CD4-positive, CD25-positive, alpha-beta regulatory T cell (primary cell): ENCODE measurements around the gene ITPRIPL2. TPM values are rescaled to one million over a fixed set of nuclear protein-coding genes. Genes with fewer than 3 reads are reported as not detected.

Source experiments
- ATAC-seq, 2 donors: fragments of 150-1000 bp; cut with Tn5 transposase; one replicate each; pipeline ENCODE4 v1.10.0; 2021; ENCODE audit warnings: low read depth in 2 of 2, moderate number of reproducible peaks in 2 of 2, moderate library complexity in 1 of 2
- DNase-seq, 3 donors: peaks; one replicate each; pipeline versions ENCODE4 v3.0.0 to v3.0.0-alpha.2; 2012 to 2022; ENCODE audit warnings: mixed read lengths in 1 of 3
- H3K27ac ChIP-seq: one replicate; pipeline ENCODE4 v1.7.0; 2013; ENCODE audit warnings: mild to moderate bottlenecking, low read length; ENCODE audit not compliant: insufficient read depth, poor library complexity, severe bottlenecking
- H3K27me3 ChIP-seq: one replicate; pipeline ENCODE4 v1.7.0; 2013; ENCODE audit warnings: low read length; ENCODE audit not compliant: control insufficient read depth, insufficient read depth
- H3K36me3 ChIP-seq: one replicate; pipeline ENCODE4 v1.7.0; 2013; ENCODE audit warnings: mild to moderate bottlenecking, low read length, moderate library complexity; ENCODE audit not compliant: control insufficient read depth, insufficient read depth
- H3K4me1 ChIP-seq: 2 replicates; pipeline ENCODE4 v1.7.0; 2013; ENCODE audit warnings: mild to moderate bottlenecking, low read length; ENCODE audit not compliant: insufficient read depth, control insufficient read depth, poor library complexity, severe bottlenecking
- H3K4me3 ChIP-seq: one replicate; pipeline ENCODE4 v1.7.0; 2013; ENCODE audit warnings: low read depth, mild to moderate bottlenecking, low read length, moderate library complexity
- H3K9me3 ChIP-seq, 2 experiments: 1 replicate in 1 of 2; 2 replicates in 1 of 2; pipeline ENCODE4 v1.7.0; 2013; ENCODE audit warnings: low read length in 2 of 2, mild to moderate bottlenecking in 1 of 2, moderate library complexity in 1 of 2; ENCODE audit not compliant: control insufficient read depth in 2 of 2
- H3K27ac Mint-ChIP-seq, 3 donors: one replicate each; pipeline ENCODE4 v1.8.0; 2020 to 2022; ENCODE audit warnings: mild to moderate bottlenecking in 3 of 3, mixed read lengths in 3 of 3, moderate library complexity in 2 of 3
- H3K27me3 Mint-ChIP-seq: one replicate; pipeline ENCODE4 v1.8.0; 2022; ENCODE audit warnings: mild to moderate bottlenecking, mixed read lengths
- H3K36me3 Mint-ChIP-seq: one replicate; pipeline ENCODE4 v1.8.0; 2020; ENCODE audit warnings: mixed read lengths
- H3K4me1 Mint-ChIP-seq, 4 donors: one replicate each; pipeline ENCODE4 v1.8.0; 2020 to 2022; ENCODE audit warnings: mixed read lengths in 4 of 4, mild to moderate bottlenecking in 1 of 4
- H3K4me3 Mint-ChIP-seq, 4 donors: one replicate each; pipeline ENCODE4 v1.8.0; 2020 to 2022; ENCODE audit warnings: mild to moderate bottlenecking in 4 of 4, mixed read lengths in 4 of 4, moderate library complexity in 3 of 4
- H3K9me3 Mint-ChIP-seq, 7 donors: one replicate each; pipeline ENCODE4 v1.8.0; 2020 to 2022; ENCODE audit warnings: mixed read lengths in 7 of 7, mild to moderate bottlenecking in 3 of 7, moderate library complexity in 2 of 7
- polyA plus RNA-seq, 4 donors: library from polyadenylated mRNA; unstranded; fragments of 300-500 nt; fragmentation: Illumina TruSeq; gene quantifications; one replicate each; pipeline ENCODE4 v1.2.3, GENCODE V29; 2021
- total RNA-seq: library from RNA; stranded (reverse); gene quantifications from one replicate; pipeline ENCODE4 v1.2.3, GENCODE V29; 2022

ITPRIPL2 gene
- total and polyA plus RNA-seq, 5 donors from 2014 or later = 0.15 to 1.1 (median 0.19) TPM; not detected in 1

GRCh38 chr16:19153876-19154275, 40.1 kb downstream of the ITPRIPL2 start:
- no peak overlapping the region for H3K27ac ChIP-seq
- DNase-seq = no peak
- Mint-ChIP-seq H3K9me3 (peaks cover 0 to 6% (median 3%) of the 10 kb centered on the region in 7 donors), H3K4me1 (no peaks in the 10 kb centered on the region), H3K27ac (no peak overlapping the region), H3K4me3 (no peak overlapping the region), H3K36me3 (no peaks in the 10 kb centered on the region), H3K27me3 (peaks cover 12% of the 10 kb centered on the region)
- no peaks in the 10 kb centered on the region for H3K27me3 ChIP-seq
- no peak for ATAC-seq
- H3K4me1 ChIP-seq = no peaks in the 10 kb centered on the region
- H3K4me3 ChIP-seq = no peak overlapping the region
- no peaks in the 10 kb centered on the region for H3K36me3 ChIP-seq
- peaks cover 0 to 3% of the 10 kb centered on the region in 2 experiments for H3K9me3 ChIP-seq

GRCh38 chr16:19162085-19162484, 48.3 kb downstream of the ITPRIPL2 start:
- Mint-ChIP-seq H3K27me3 (peaks cover 15% of the 10 kb centered on the region), H3K4me1 (no peaks in the 10 kb centered on the region), H3K4me3 (no peak overlapping the region), H3K27ac (no peak overlapping the region), H3K9me3 (peaks cover 0 to 8% (median 0%) of the 10 kb centered on the region in 7 donors), H3K36me3 (no peaks in the 10 kb centered on the region)
- Histone ChIP-seq H3K27me3 (no peaks in the 10 kb centered on the region), H3K4me1 (no peaks in the 10 kb centered on the region), H3K27ac (no peak overlapping the region), H3K36me3 (no peaks in the 10 kb centered on the region), H3K9me3 (peaks cover 0 to 3% of the 10 kb centered on the region in 2 experiments), H3K4me3 (no peak overlapping the region)
- ATAC-seq = no peak
- DNase-seq = no peak

- no peaks in the 10 kb centered on the region for H3K27me3 ChIP-seq
- Mint-ChIP-seq H3K27me3 (peaks cover 18% of the 10 kb centered on the region), H3K4me3 (no peak overlapping the region), H3K4me1 (no peaks in the 10 kb centered on the region), H3K36me3 (no peaks in the 10 kb centered on the region), H3K27ac (no peak overlapping the region), H3K9me3 (peaks cover 0 to 8% (median 0%) of the 10 kb centered on the region in 7 donors)
- no peaks in the 10 kb centered on the region for H3K4me1 ChIP-seq
- no peak for ATAC-seq
- no peak overlapping the region for H3K27ac ChIP-seq
- no peaks in the 10 kb centered on the region for H3K36me3 ChIP-seq
- DNase-seq = no peak
- H3K4me3 ChIP-seq = no peak overlapping the region
- peaks cover 0 to 3% of the 10 kb centered on the region in 2 experiments for H3K9me3 ChIP-seq
Measured at GRCh38 chr16:19163215-19163614, 49.5 kb downstream of the ITPRIPL2 start.

GRCh38 chr16:19164285-19164684, 50.5 kb downstream of the ITPRIPL2 start:
- DNase-seq (no peak), ATAC-seq (no peak)
- peaks cover 0 to 8% (median 0%) of the 10 kb centered on the region in 7 donors for H3K9me3 Mint-ChIP-seq
- no peaks in the 10 kb centered on the region for H3K36me3 Mint-ChIP-seq
- no peaks in the 10 kb centered on the region for H3K4me1 Mint-ChIP-seq
- Histone ChIP-seq H3K36me3 (no peaks in the 10 kb centered on the region), H3K9me3 (peaks cover 0 to 3% of the 10 kb centered on the region in 2 experiments), H3K4me1 (no peaks in the 10 kb centered on the region), H3K27me3 (no peaks in the 10 kb centered on the region), H3K27ac (no peak overlapping the region), H3K4me3 (no peak overlapping the region)
- no peak overlapping the region for H3K4me3 Mint-ChIP-seq
- H3K27ac Mint-ChIP-seq = no peak overlapping the region
- H3K27me3 Mint-ChIP-seq = peaks cover 19% of the 10 kb centered on the region

- peaks cover 27% of the 10 kb centered on the region for H3K27me3 Mint-ChIP-seq
- Histone ChIP-seq H3K4me3 (no peak overlapping the region), H3K36me3 (no peaks in the 10 kb centered on the region), H3K27ac (no peak overlapping the region), H3K9me3 (peaks cover 0 to 3% of the 10 kb centered on the region in 2 experiments), H3K4me1 (no peaks in the 10 kb centered on the region), H3K27me3 (no peaks in the 10 kb centered on the region)
- H3K4me1 Mint-ChIP-seq = no peaks in the 10 kb centered on the region
- no peaks in the 10 kb centered on the region for H3K36me3 Mint-ChIP-seq
- no peak overlapping the region for H3K4me3 Mint-ChIP-seq
- ATAC-seq (no peak), DNase-seq (no peak)
- peaks cover 0 to 8% (median 0%) of the 10 kb centered on the region in 7 donors for H3K9me3 Mint-ChIP-seq
- no peak overlapping the region for H3K27ac Mint-ChIP-seq
Measured at GRCh38 chr16:19165101-19165500, 51.3 kb downstream of the ITPRIPL2 start.

- Histone ChIP-seq H3K36me3 (no peaks in the 10 kb centered on the region), H3K27me3 (no peaks in the 10 kb centered on the region), H3K4me3 (no peak overlapping the region), H3K4me1 (no peaks in the 10 kb centered on the region), H3K9me3 (peaks cover 0 to 3% of the 10 kb centered on the region in 2 experiments), H3K27ac (no peak overlapping the region)
- Mint-ChIP-seq H3K9me3 (peaks cover 0 to 8% (median 0%) of the 10 kb centered on the region in 7 donors), H3K4me3 (no peak overlapping the region), H3K4me1 (no peaks in the 10 kb centered on the region), H3K27me3 (peaks cover 27% of the 10 kb centered on the region), H3K36me3 (no peaks in the 10 kb centered on the region), H3K27ac (no peak overlapping the region)
- DNase-seq = no peak
- no peak for ATAC-seq
Measured at GRCh38 chr16:19166500-19166899, 52.7 kb downstream of the ITPRIPL2 start.

- H3K4me3 ChIP-seq = no peak within 1 kb of the TSS
- ATAC-seq = peak; percentile 48 to 53
- H3K27me3 ChIP-seq = no peaks in the 10 kb centered on the region
- peaks cover 0 to 3% of the 10 kb centered on the region in 2 experiments for H3K9me3 ChIP-seq
- no peaks in the 10 kb centered on the region for H3K36me3 ChIP-seq
- no peak within 1 kb of the TSS for H3K27ac ChIP-seq
- no peaks in the 10 kb centered on the region for H3K4me1 ChIP-seq
- Mint-ChIP-seq H3K27ac (no peak within 1 kb of the TSS), H3K9me3 (peaks cover 0 to 8% (median 0%) of the 10 kb centered on the region in 7 donors), H3K36me3 (no peaks in the 10 kb centered on the region), H3K27me3 (peaks cover 26% of the 10 kb centered on the region), H3K4me3 (no peak within 1 kb of the TSS), H3K4me1 (no peaks in the 10 kb centered on the region)
- peak in 1 of 3 donors; percentile 28 for DNase-seq
Measured at GRCh38 chr16:19167710-19168370, 54.1 kb downstream of the ITPRIPL2 start, which contains the start of gene SYT17. SYT17 (plus strand) TSS chr16:19168240; CDS start chr16:19168647, 407 bp downstream.
